KMS-11 (cell line): Measurements from ENCODE around the gene SLC7A4.

Source experiments
- H2AFZ ChIP-seq: fragments of 200-600 bp; sonication (generic); 2 replicates; pipeline ENCODE4 v1.6.1; 2016; ENCODE audit warnings: antibody characterized with exemption, mixed run types, low read depth
- H3K27ac ChIP-seq: fragments of 200-600 bp; sonication (generic); 2 replicates; pipeline ENCODE4 v1.6.1; 2016; ENCODE audit warnings: mild to moderate bottlenecking, mixed run types
- H3K27me3 ChIP-seq: fragments of 200-600 bp; sonication (generic); 2 replicates; pipeline ENCODE4 v1.6.1; 2017; ENCODE audit warnings: mild to moderate bottlenecking, low read depth, mixed run types, moderate library complexity; ENCODE audit not compliant: insufficient read depth
- H3K36me3 ChIP-seq: fragments of 200-600 bp; sonication (generic); 2 replicates; pipeline ENCODE4 v1.6.1; 2017; ENCODE audit warnings: mild to moderate bottlenecking, mixed run types; ENCODE audit not compliant: insufficient read depth
- H3K4me1 ChIP-seq: fragments of 200-600 bp; sonication (generic); 2 replicates; pipeline ENCODE4 v1.6.1; 2016; ENCODE audit warnings: mild to moderate bottlenecking, low read depth, mixed run types; ENCODE audit not compliant: poor library complexity, severe bottlenecking
- H3K4me2 ChIP-seq: fragments of 200-600 bp; sonication (generic); 2 replicates; pipeline ENCODE4 v1.7.0; 2016; ENCODE audit warnings: mild to moderate bottlenecking, mixed run types
- H3K4me3 ChIP-seq: fragments of 200-600 bp; sonication (generic); IDR thresholded peaks from 2 replicates; pipeline ENCODE4 v1.6.1; 2017; ENCODE audit warnings: low read depth, low read length, mixed read lengths; ENCODE audit not compliant: insufficient read depth
- H3K79me2 ChIP-seq: fragments of 200-600 bp; sonication (generic); 2 replicates; pipeline ENCODE4 v1.6.1; 2016; ENCODE audit warnings: low read depth, mixed run types; ENCODE audit not compliant: insufficient read depth
- H3K9ac ChIP-seq: fragments of 200-600 bp; sonication (generic); 2 replicates; pipeline ENCODE4 v1.6.1; 2016; ENCODE audit warnings: mild to moderate bottlenecking, mixed run types
- H4K20me1 ChIP-seq: fragments of 200-600 bp; sonication (generic); 2 replicates; pipeline ENCODE4 v1.6.1; 2016; ENCODE audit warnings: mild to moderate bottlenecking, mixed run types; ENCODE audit not compliant: insufficient read depth
- CTCF ChIP-seq: fragments of 200-600 bp; sonication (generic); conservative IDR thresholded peaks from 2 replicates; pipeline ENCODE4 v1.6.1; 2017; ENCODE audit warnings: low read depth, mild to moderate bottlenecking, antibody characterized with exemption, low read length, moderate library complexity, mixed read lengths

SLC7A4 gene

GRCh38 chr22:21003782-21004181, 28.6 kb downstream of the SLC7A4 start:
- H3K27me3 ChIP-seq = peaks cover 3% of the 10 kb centered on the region; the same call in 1 of the 2 replicates
- no peaks in the 10 kb centered on the region for H4K20me1 ChIP-seq
- no peak for TF ChIP-seq CTCF
- peak overlapping the region; percentile 99; the same call in 1 of the 2 replicates for H3K4me2 ChIP-seq
- H3K27ac ChIP-seq = no peak overlapping the region
- peaks cover 23% of the 10 kb centered on the region; the same call in 1 of the 2 replicates for H3K79me2 ChIP-seq
- H3K4me3 ChIP-seq = no peak overlapping the region
- H3K9ac ChIP-seq = no peak overlapping the region
- no peak overlapping the region for H2AFZ ChIP-seq
- peaks cover 18% of the 10 kb centered on the region for H3K4me1 ChIP-seq
- H3K36me3 ChIP-seq = no peaks in the 10 kb centered on the region

DNA sequence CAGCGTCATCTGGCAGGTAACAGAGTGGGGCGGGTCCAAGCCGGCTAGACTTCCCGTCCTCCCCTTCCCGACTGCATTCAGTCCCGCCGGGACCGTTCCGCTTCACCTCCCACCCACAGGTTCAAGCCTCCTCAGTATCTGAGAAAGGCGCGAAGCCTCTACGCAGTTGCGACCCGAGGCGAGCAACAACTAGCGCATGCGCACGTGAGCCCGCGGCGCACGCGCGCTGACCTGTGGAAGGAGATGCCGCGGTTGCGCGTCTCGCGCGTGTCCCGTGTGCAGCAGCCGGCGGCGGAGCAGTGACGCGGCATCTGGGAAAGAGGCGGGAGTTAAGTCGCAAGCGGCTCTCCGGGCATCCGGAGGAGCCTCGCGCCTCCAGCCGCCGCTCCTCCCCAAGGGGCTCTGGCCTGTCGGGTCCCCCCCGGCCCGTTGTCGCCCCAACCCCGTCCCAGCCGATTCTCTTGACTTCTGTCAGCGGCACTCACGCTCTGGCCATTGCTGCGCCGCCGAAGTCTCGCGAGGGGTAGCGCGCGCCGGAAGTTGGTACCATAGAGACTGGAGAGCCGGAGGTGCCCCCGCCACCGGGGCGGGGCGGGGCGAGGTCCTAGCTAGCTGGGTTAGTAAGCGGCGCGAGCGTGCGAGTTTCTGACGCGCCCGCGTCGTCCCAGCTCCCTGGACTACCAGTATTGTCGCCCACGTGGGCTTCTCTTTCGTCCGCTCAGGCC, 30.6 kb downstream of the SLC7A4 start, which contains the start of gene THAP7:
THAP7 (minus strand) TSS at position 518 of the 725 bp plus-strand sequence; CDS start at position 311, 207 bp downstream.
- Histone ChIP-seq H3K4me3 (peak within 1 kb of the TSS; percentile 52), H3K9ac (peak within 1 kb of the TSS; percentile 92), H3K36me3 (no peaks in the 10 kb centered on the region), H2AFZ (peak within 1 kb of the TSS; percentile 87), H3K4me1 (peaks cover 18% of the 10 kb centered on the region), H4K20me1 (no peaks in the 10 kb centered on the region), H3K4me2 (peak within 1 kb of the TSS; percentile 99), H3K79me2 (peaks cover 23% of the 10 kb centered on the region; the same call in 1 of the 2 replicates), H3K27ac (peak within 1 kb of the TSS; percentile 94), H3K27me3 (no peaks in the 10 kb centered on the region)
- TF ChIP-seq CTCF = no peak

GRCh38 chr22:21000987-21001600, 31.3 kb downstream of the SLC7A4 start:
- H3K4me3 ChIP-seq = peak overlapping the region; percentile 52
- H3K9ac ChIP-seq = peak overlapping the region; percentile 92
- peak overlapping the region; percentile 94 for H3K27ac ChIP-seq
- no peak for TF ChIP-seq CTCF
- H3K4me2 ChIP-seq = peak overlapping the region; percentile 69
- peaks cover 23% of the 10 kb centered on the region; the same call in 1 of the 2 replicates for H3K79me2 ChIP-seq
- H4K20me1 ChIP-seq = no peaks in the 10 kb centered on the region
- no peaks in the 10 kb centered on the region for H3K36me3 ChIP-seq
- peak overlapping the region; percentile 87 for H2AFZ ChIP-seq
- H3K27me3 ChIP-seq = no peaks in the 10 kb centered on the region
- H3K4me1 ChIP-seq = peaks cover 18% of the 10 kb centered on the region

GRCh38 chr22:21000207-21000986, 32.0 kb downstream of the SLC7A4 start:
- Histone ChIP-seq H3K36me3 (no peaks in the 10 kb centered on the region), H3K79me2 (peaks cover 23% of the 10 kb centered on the region; the same call in 1 of the 2 replicates), H4K20me1 (no peaks in the 10 kb centered on the region), H3K27ac (peak overlapping the region; percentile 94), H3K27me3 (no peaks in the 10 kb centered on the region), H3K4me2 (peak overlapping the region; percentile 69), H2AFZ (no peak overlapping the region), H3K4me1 (peaks cover 18% of the 10 kb centered on the region), H3K9ac (peak overlapping the region; percentile 92; the same call in 1 of the 2 replicates), H3K4me3 (peak overlapping the region; percentile 52)
- TF ChIP-seq CTCF = no peak
